ENCODE results near the gene MMD. TPM values are rescaled to one million over a fixed set of nuclear protein-coding genes. Genes with fewer than 3 reads are reported as not detected.

MMD gene
- polyA plus RNA-seq, 3 donors, result 3.4 to 7.0 (median 4.6) TPM

GRCh38 chr17:55414983-55415382 is 6.7 kb downstream of the MMD start:
- WGBS (ENCODE audit: insufficient coverage), result no CpG with 5 or more reads among the region's 4 CpGs
- Histone ChIP-seq H3K4me2 (replicated peaks; ENCODE audit: extremely low read depth, low read length, poor library complexity, severe bottlenecking) (no peak overlapping the region), H3K4me3 (replicated peaks in 1 of 3; ENCODE audit: low read depth in 2 of 3, low read length in 3 of 3) (no peak overlapping the region), H3K36me3 (replicated peaks in 1 of 2; ENCODE audit: control insufficient read depth in 1 of 2, insufficient read depth in 2 of 2, low read length in 2 of 2) (peaks cover 17 to 43% of the 10 kb centered on the region in 2 donors), H2AFZ (ENCODE audit: insufficient read depth, low read depth, low read length, poor library complexity, severe bottlenecking) (no peak overlapping the region), H3K27me3 (ENCODE audit: control insufficient read depth in 2 of 2, insufficient read depth in 2 of 2, low read length in 2 of 2) (no peaks in the 10 kb centered on the region), H3K9me3 (replicated peaks in 1 of 2; ENCODE audit: control insufficient read depth in 1 of 2, insufficient read depth in 1 of 2, low read length in 2 of 2) (no peaks in the 10 kb centered on the region), H3K27ac (ENCODE audit: low read depth in 1 of 2, low read length in 2 of 2) (no peak overlapping the region), H3K9ac (ENCODE audit: insufficient read depth, low read length, poor library complexity, severe bottlenecking) (no peak overlapping the region), H3K79me2 (ENCODE audit: insufficient read depth, low read length) (peaks cover 32% of the 10 kb centered on the region), H4K20me1 (ENCODE audit: insufficient read depth, low read length) (no peaks in the 10 kb centered on the region), H3K4me1 (ENCODE audit: control insufficient read depth in 1 of 2, insufficient read depth in 2 of 2, low read length in 2 of 2) (peaks cover 6 to 20% of the 10 kb centered on the region in 2 donors)
- peaks cover 28% of the 10 kb centered on the region for H3K4me1 Mint-ChIP-seq
- intact Hi-C loops (cut with micrococcal nuclease), result no loop called here
- H3K27ac Mint-ChIP-seq, result no peak overlapping the region
- no peaks in the 10 kb centered on the region for H3K9me3 Mint-ChIP-seq
- no peaks in the 10 kb centered on the region for H3K27me3 Mint-ChIP-seq (ENCODE audit: low read depth in 3 of 3)
- DNase-seq, result no peak
- H3K36me3 Mint-ChIP-seq, result peaks cover 34% of the 10 kb centered on the region in 2 donors
- H3K4me3 Mint-ChIP-seq, result no peak overlapping the region
- TF ChIP-seq CTCF (IDR thresholded peaks at IDR 0.05), result no peak

DNA sequence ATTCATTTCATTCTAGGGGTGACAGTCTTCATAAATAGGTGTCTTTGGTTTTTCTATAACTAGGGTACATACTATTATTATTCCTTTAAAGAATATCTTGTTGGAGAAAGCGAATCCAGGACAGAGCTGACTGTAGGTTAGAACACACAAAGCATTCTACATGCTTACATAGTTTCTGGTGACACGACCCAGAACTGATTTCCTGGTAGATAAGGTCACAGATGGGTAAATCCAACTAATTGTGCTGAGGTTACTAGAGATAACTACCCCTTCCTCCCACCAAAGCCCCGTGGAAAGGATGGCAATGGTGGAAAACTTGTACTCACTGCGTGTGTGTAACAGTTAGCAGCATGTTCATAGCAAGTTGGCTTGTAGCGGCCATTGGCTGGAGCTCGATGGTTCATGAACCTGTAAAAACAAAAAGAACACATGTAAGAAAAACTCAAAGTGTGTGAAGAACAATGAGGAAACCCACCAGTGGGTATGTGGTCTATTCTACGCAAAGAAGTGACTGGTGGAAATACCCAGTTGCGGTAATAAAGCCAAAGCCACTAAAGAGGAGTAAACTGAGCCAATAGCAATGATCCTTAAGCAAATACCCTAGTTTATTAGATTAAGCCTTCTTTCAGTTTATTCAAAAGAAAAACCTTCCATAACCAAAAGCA is 7.7 kb downstream of the MMD start:
- 100% methylated on average over 1 of the region's 8 CpGs for WGBS (ENCODE audit: insufficient coverage)
- no peaks in the 10 kb centered on the region for H3K9me3 ChIP-seq (replicated peaks in 1 of 2; ENCODE audit: control insufficient read depth in 1 of 2, insufficient read depth in 1 of 2, low read length in 2 of 2)
- no peak overlapping the region for H3K4me3 Mint-ChIP-seq
- peaks cover 26 to 53% of the 10 kb centered on the region in 2 donors for H3K36me3 ChIP-seq (replicated peaks in 1 of 2; ENCODE audit: control insufficient read depth in 1 of 2, insufficient read depth in 2 of 2, low read length in 2 of 2)
- intact Hi-C loops (cut with micrococcal nuclease), result no loop called here
- H3K4me2 ChIP-seq (replicated peaks; ENCODE audit: extremely low read depth, low read length, poor library complexity, severe bottlenecking), result no peak overlapping the region
- peaks cover 27% of the 10 kb centered on the region for H3K79me2 ChIP-seq (ENCODE audit: insufficient read depth, low read length)
- H3K4me3 ChIP-seq (replicated peaks in 1 of 3; ENCODE audit: low read depth in 2 of 3, low read length in 3 of 3), result no peak overlapping the region
- H3K27ac Mint-ChIP-seq, result no peak overlapping the region
- no peak for TF ChIP-seq CTCF (IDR thresholded peaks at IDR 0.05)
- no peak overlapping the region for H3K27ac ChIP-seq (ENCODE audit: low read depth in 1 of 2, low read length in 2 of 2)
- peaks cover 5 to 9% of the 10 kb centered on the region in 2 donors for H3K4me1 ChIP-seq (ENCODE audit: control insufficient read depth in 1 of 2, insufficient read depth in 2 of 2, low read length in 2 of 2)
- no peaks in the 10 kb centered on the region for H3K9me3 Mint-ChIP-seq
- no peak overlapping the region for H3K9ac ChIP-seq (ENCODE audit: insufficient read depth, low read length, poor library complexity, severe bottlenecking)
- H4K20me1 ChIP-seq (ENCODE audit: insufficient read depth, low read length), result no peaks in the 10 kb centered on the region
- H3K27me3 ChIP-seq (ENCODE audit: control insufficient read depth in 2 of 2, insufficient read depth in 2 of 2, low read length in 2 of 2), result no peaks in the 10 kb centered on the region
- H3K4me1 Mint-ChIP-seq, result peaks cover 19% of the 10 kb centered on the region
- H2AFZ ChIP-seq (ENCODE audit: insufficient read depth, low read depth, low read length, poor library complexity, severe bottlenecking), result no peak overlapping the region
- H3K27me3 Mint-ChIP-seq (ENCODE audit: low read depth in 3 of 3), result no peaks in the 10 kb centered on the region
- peaks cover 43% of the 10 kb centered on the region in 2 donors for H3K36me3 Mint-ChIP-seq
- no peak for DNase-seq

All from CD14-positive monocyte (primary cell).